IMR-90 (cell line): ENCODE data around the gene ZNF268.

Experiments used
- CEBPB ChIP-seq: IDR thresholded peaks from 2 replicates; pipeline ENCODE4 v1.6.1; 2012; ENCODE audit warnings: low read depth, low read length, improper control_type of control experiment
- CTCF ChIP-seq: conservative IDR thresholded peaks from 2 replicates; pipeline ENCODE4 v1.5.1; 2012; ENCODE audit warnings: mild to moderate bottlenecking, low read depth, low read length, improper control_type of control experiment
- ELK1 ChIP-seq: fragments of 150-350 bp; IDR thresholded peaks from 2 replicates; pipeline ENCODE4 v1.6.1; 2016; ENCODE audit warnings: low read depth, mild to moderate bottlenecking, low read length, moderate library complexity, borderline replicate concordance
- FOS ChIP-seq: fragments of 150-350 bp; IDR thresholded peaks from 2 replicates; pipeline ENCODE4 v1.6.1; 2016; ENCODE audit warnings: low read depth, low read length
- MAZ ChIP-seq: IDR thresholded peaks from 2 replicates; pipeline ENCODE4 v1.6.1; 2012; ENCODE audit warnings: low read depth, mild to moderate bottlenecking, low read length, improper control_type of control experiment, moderate library complexity, borderline replicate concordance
- POLR2A ChIP-seq: IDR thresholded peaks from 2 replicates; pipeline ENCODE4 v1.6.1; 2012; ENCODE audit warnings: mild to moderate bottlenecking, low read depth, low read length
- RAD21 ChIP-seq: IDR thresholded peaks from 2 replicates; pipeline ENCODE4 v1.6.1; 2012; ENCODE audit warnings: low read length, improper control_type of control experiment

- TF ChIP-seq CTCF, result no peak
- TF ChIP-seq RAD21, result no peak
- TF ChIP-seq ELK1, result no peak
- TF ChIP-seq FOS, result no peak
- TF ChIP-seq MAZ, result no peak
- TF ChIP-seq POLR2A, result no peak
- no peak for TF ChIP-seq CEBPB
Measured at GRCh38 chr12:133165776-133166175, 15.5 kb upstream of the ZNF268 start.
